ENCODE results near the gene RGS1. TPM values are rescaled to one million over a fixed set of nuclear protein-coding genes. Genes with fewer than 3 reads are reported as not detected.

Gene RGS1
- total RNA-seq, 1 donor from 2014 or later, result not detected

DNA sequence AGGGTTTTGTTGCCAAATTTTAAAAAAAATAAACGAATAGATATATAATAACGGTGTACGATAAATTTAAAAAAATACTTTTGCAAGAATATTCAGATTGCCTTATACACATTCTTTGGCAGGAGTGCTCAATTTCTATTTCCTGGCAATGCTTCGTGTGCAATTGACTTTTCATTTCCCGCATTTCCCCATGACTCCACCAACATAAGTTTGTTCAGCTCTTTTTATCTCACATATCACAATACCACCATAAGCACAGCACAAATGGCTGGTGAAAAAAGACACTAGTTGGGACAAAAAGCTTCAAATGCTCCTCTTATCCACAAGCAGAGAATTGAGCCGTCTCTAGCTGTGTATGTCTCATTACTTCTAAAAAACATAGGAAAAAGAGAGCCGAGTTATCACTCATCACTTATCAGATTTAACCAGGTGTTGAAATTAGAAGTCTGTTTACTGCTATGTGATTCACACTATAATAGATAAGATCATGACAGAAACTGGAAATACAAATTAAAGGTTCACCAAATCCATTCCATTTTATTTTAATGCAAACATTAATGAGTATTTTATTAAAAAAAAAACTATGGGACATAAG, 28.9 kb upstream of the RGS1 start:
- Mint-ChIP-seq H3K4me1 (ENCODE audit: unreplicated experiment) (no peaks in the 10 kb centered on the region), H3K36me3 (ENCODE audit: low read depth, unreplicated experiment) (no peaks in the 10 kb centered on the region), H3K27ac (ENCODE audit: unreplicated experiment) (no peak overlapping the region), H3K9me3 (ENCODE audit: unreplicated experiment) (no peaks in the 10 kb centered on the region), H3K27me3 (ENCODE audit: unreplicated experiment) (peaks cover 1% of the 10 kb centered on the region), H3K4me3 (ENCODE audit: unreplicated experiment) (no peak overlapping the region)
- no peak for DNase-seq (ENCODE audit: low spot score)
- TF ChIP-seq, protein P1, sequence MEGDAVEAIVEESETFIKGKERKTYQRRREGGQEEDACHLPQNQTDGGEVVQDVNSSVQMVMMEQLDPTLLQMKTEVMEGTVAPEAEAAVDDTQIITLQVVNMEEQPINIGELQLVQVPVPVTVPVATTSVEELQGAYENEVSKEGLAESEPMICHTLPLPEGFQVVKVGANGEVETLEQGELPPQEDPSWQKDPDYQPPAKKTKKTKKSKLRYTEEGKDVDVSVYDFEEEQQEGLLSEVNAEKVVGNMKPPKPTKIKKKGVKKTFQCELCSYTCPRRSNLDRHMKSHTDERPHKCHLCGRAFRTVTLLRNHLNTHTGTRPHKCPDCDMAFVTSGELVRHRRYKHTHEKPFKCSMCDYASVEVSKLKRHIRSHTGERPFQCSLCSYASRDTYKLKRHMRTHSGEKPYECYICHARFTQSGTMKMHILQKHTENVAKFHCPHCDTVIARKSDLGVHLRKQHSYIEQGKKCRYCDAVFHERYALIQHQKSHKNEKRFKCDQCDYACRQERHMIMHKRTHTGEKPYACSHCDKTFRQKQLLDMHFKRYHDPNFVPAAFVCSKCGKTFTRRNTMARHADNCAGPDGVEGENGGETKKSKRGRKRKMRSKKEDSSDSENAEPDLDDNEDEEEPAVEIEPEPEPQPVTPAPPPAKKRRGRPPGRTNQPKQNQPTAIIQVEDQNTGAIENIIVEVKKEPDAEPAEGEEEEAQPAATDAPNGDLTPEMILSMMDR (IDR thresholded peaks at IDR 0.05; ENCODE audit: unreplicated experiment), result no peak

DNA sequence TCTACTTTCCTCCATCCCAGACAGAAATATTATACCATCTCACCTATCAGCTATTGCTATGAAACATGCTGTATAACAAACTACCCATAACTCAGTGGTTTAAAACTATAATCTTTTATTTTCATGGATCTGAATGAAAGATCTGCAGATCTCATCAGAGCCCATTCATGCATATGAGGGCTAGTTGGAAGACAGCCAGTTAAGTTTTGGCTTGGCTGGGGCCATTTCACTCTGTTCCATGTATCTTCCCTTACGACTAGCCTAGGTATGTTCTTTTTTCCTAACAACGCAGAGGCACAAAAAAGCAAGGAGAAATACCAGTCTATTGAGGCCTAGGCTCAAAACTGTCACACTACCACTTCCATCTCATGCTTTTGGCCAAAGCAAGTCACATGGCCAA, 28.1 kb upstream of the RGS1 start:
- DNase-seq (ENCODE audit: low spot score), result no peak
- Mint-ChIP-seq H3K9me3 (ENCODE audit: unreplicated experiment) (no peaks in the 10 kb centered on the region), H3K4me3 (ENCODE audit: unreplicated experiment) (no peak overlapping the region), H3K27me3 (ENCODE audit: unreplicated experiment) (peaks cover 1% of the 10 kb centered on the region), H3K4me1 (ENCODE audit: unreplicated experiment) (no peaks in the 10 kb centered on the region), H3K27ac (ENCODE audit: unreplicated experiment) (no peak overlapping the region), H3K36me3 (ENCODE audit: low read depth, unreplicated experiment) (no peaks in the 10 kb centered on the region)
- TF ChIP-seq, protein P1 (IDR thresholded peaks at IDR 0.05; ENCODE audit: unreplicated experiment), result no peak

DNA sequence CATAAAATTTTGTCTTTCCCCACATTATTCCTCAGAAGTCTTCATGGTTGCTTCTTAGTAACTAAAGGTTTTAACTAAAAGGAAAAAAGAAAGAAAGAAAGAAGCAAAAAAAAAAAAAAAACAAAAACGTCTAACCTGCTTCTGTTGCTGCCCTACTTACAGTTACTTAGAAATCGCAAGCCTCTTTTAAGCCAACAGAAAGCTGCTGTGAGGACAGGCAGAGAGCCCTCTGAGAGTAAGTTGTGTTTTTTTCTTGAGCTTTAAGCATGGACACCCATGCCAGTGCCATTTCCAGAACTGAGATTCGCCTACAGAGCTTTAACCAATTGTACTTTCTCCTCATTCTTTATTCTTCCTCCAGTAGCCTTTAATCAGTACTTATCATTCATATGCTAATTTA, 25.6 kb upstream of the RGS1 start:
- H3K4me1 Mint-ChIP-seq (ENCODE audit: unreplicated experiment), result no peaks in the 10 kb centered on the region
- no peak overlapping the region for H3K27ac Mint-ChIP-seq (ENCODE audit: unreplicated experiment)
- H3K9me3 Mint-ChIP-seq (ENCODE audit: unreplicated experiment), result no peaks in the 10 kb centered on the region
- peaks cover 1% of the 10 kb centered on the region for H3K27me3 Mint-ChIP-seq (ENCODE audit: unreplicated experiment)
- TF ChIP-seq, protein P1 (IDR thresholded peaks at IDR 0.05; ENCODE audit: unreplicated experiment), result no peak
- no peaks in the 10 kb centered on the region for H3K36me3 Mint-ChIP-seq (ENCODE audit: low read depth, unreplicated experiment)
- no peak overlapping the region for H3K4me3 Mint-ChIP-seq (ENCODE audit: unreplicated experiment)
- no peak for DNase-seq (ENCODE audit: low spot score)

DNA sequence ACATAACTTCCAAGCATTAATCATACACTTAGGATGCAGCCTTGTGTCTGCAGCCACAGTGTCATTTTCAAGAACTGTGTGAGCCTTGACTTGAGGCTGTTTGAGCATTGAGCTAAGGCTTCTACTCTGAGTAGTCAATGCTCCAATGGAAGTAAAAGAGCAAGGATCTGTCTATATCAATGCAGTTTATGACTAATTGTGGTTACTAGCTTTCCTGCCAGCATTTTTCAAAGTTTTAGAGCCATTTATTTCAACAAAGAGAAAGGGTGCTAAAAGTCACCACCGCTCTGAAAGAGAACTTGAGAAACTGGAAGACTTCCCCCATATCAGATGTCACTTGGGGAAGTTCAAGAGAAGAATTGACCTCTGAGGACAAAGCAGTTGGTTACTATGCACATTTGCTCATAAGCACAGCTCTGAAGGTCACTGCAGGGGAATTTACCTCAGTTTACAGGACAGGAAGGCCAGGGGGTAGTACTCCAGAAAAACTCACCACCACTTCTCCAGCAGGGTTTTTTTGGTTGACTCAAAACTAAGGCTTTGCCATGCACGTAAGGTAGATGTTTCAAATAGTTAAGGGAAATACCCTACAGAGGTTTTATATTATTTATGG, 24.5 kb upstream of the RGS1 start:
- no peak for DNase-seq (ENCODE audit: low spot score)

DNA sequence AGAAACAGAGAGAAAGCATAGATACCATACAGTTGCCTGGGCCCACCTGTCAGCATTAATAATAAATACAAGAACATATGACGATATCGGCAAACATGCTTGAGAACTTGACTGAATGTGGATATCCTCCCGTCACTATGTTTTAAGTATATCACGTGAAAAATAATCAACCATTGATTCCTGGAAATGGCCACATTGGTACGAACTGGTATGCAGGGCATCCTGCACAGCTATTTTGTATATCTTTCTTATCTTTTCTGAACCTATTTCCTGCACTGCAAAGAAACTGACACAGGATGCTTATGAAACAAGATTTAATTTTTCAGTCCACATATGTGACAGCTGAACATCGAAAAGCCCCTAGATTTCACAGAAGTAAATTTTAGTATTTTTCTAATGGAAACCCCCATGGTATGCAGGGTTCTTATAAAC, 22.8 kb upstream of the RGS1 start:
- no peaks in the 10 kb centered on the region for H3K36me3 Mint-ChIP-seq (ENCODE audit: low read depth, unreplicated experiment)
- no peak overlapping the region for H3K4me3 Mint-ChIP-seq (ENCODE audit: unreplicated experiment)
- DNase-seq (ENCODE audit: low spot score), result no peak
- H3K27ac Mint-ChIP-seq (ENCODE audit: unreplicated experiment), result no peak overlapping the region
- no peaks in the 10 kb centered on the region for H3K9me3 Mint-ChIP-seq (ENCODE audit: unreplicated experiment)
- peaks cover 1% of the 10 kb centered on the region for H3K27me3 Mint-ChIP-seq (ENCODE audit: unreplicated experiment)
- no peaks in the 10 kb centered on the region for H3K4me1 Mint-ChIP-seq (ENCODE audit: unreplicated experiment)
- TF ChIP-seq, protein P1 (IDR thresholded peaks at IDR 0.05; ENCODE audit: unreplicated experiment), result no peak

More for the DNA sequence above, 24.5 kb upstream of the RGS1 start:
- Mint-ChIP-seq H3K27ac (ENCODE audit: unreplicated experiment) (no peak overlapping the region), H3K27me3 (ENCODE audit: unreplicated experiment) (peaks cover 1% of the 10 kb centered on the region), H3K4me1 (ENCODE audit: unreplicated experiment) (no peaks in the 10 kb centered on the region), H3K9me3 (ENCODE audit: unreplicated experiment) (no peaks in the 10 kb centered on the region), H3K4me3 (ENCODE audit: unreplicated experiment) (no peak overlapping the region), H3K36me3 (ENCODE audit: low read depth, unreplicated experiment) (no peaks in the 10 kb centered on the region)
- TF ChIP-seq, protein P1 (IDR thresholded peaks at IDR 0.05; ENCODE audit: unreplicated experiment), result no peak

All from endothelial cell (in vitro differentiated cells).